Medulla oblongata (tissue), 1 donor: ENCODE results near the gene CATSPERE.

Experiments used
- DNase-seq: peaks from one replicate; pipeline ENCODE4 v3.0.0-alpha.2; 2015; ENCODE audit errors: extremely low spot score

The CATSPERE gene, protein sequence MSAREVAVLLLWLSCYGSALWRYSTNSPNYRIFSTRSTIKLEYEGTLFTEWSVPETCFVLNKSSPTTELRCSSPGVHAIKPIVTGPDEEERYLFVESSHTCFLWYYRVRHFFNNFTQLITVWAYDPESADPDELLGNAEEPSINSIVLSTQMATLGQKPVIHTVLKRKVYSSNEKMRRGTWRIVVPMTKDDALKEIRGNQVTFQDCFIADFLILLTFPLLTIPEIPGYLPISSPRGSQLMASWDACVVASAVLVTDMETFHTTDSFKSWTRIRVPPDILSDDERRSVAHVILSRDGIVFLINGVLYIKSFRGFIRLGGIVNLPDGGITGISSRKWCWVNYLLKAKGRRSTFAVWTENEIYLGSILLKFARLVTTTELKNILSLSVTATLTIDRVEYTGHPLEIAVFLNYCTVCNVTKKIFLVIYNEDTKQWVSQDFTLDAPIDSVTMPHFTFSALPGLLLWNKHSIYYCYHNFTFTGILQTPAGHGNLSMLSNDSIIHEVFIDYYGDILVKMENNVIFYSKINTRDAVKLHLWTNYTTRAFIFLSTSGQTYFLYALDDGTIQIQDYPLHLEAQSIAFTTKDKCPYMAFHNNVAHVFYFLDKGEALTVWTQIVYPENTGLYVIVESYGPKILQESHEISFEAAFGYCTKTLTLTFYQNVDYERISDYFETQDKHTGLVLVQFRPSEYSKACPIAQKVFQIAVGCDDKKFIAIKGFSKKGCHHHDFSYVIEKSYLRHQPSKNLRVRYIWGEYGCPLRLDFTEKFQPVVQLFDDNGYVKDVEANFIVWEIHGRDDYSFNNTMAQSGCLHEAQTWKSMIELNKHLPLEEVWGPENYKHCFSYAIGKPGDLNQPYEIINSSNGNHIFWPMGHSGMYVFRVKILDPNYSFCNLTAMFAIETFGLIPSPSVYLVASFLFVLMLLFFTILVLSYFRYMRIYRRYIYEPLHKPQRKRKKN

GRCh38 chr1:244461245-244462071 lies at the start of gene CATSPERE:
TSS of gene CATSPERE (plus strand) at chr1:244461273. CDS start at chr1:244461430, 157 bp downstream.
- DNase-seq: peak; percentile 77

DNA sequence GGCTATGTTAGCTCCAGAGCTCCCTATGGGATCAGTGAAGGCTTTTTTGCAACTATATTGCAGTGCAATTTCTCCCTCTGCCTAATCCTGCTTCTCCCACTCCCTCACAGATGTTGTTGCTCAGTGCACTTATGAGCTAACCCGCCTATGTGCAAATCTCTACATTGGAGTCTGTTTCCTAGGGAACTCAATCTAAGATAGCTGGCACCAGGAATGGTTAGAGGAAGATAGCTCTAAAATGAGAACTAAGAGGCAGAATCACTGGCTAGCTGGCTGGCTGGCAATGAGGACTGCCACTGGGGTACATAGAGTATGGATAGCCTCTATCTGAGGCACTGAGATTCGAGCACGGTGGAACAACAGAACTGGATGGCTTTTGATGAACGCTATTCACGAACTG lies 48.9 kb upstream of the CATSPERE start:
- DNase-seq: no peak

GRCh38 chr1:244413736-244414135 lies 47.3 kb upstream of the CATSPERE start:
- no peak for DNase-seq

DNA sequence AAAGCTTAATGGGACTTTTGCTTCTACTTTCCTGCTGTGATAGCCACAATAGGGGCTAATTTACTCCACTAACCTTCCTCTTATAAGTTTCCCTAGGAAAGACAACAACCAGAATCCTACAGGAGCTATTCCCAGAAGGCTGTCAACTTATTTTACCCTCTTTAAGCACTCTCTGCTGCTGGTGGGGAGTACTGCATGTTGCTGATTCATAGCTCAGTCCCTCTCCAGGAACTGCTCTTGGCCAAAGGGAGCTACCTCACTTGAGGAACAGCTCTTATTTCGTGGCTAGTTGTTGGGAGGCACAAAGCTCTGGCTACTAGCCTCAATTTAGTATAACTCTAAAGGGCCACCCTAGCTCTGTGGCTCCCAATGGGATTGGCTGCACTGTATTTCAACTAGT lies 46.5 kb upstream of the CATSPERE start:
- no peak for DNase-seq

DNA sequence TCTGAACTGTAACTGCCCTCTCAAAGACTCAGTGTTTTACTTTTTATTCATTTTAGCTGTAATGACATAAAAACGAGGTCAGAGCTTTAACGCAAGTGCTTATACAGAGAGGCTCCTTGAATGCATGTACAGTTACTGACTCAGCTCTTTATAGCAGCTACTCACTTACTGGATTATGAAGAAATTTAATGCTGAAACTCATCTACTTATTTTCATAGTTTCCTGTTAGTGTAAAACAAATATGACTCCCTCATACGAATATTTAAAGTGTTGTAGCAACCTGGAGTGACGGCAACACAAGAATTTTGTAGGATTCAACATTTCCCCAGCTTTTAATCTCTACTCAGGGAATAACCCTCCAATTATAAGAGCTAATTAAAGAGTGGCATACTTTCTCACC lies 42.0 kb upstream of the CATSPERE start:
- no peak for DNase-seq

DNA sequence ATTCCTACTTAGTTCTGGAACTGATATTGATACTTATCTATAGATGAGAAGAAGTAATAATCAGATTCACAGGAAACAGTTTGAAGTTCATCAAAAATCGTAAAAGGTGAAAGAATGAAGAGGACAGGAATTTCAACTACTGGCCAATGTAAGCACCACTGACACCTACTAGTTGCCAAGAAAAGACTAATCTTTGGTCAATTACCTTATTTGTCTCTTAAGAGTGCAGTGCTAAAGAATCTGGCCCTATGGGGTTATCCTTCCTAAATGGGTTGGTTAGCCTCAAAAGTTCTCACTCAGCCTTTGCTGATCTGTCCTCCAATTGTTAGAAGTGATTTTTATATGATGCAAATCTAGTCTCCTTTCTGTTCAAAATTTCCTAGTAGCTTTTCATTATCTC lies 38.9 kb upstream of the CATSPERE start:
- DNase-seq: no peak

GRCh38 chr1:244424649-244425334 lies 36.3 kb upstream of the CATSPERE start:
- no peak for DNase-seq

DNA sequence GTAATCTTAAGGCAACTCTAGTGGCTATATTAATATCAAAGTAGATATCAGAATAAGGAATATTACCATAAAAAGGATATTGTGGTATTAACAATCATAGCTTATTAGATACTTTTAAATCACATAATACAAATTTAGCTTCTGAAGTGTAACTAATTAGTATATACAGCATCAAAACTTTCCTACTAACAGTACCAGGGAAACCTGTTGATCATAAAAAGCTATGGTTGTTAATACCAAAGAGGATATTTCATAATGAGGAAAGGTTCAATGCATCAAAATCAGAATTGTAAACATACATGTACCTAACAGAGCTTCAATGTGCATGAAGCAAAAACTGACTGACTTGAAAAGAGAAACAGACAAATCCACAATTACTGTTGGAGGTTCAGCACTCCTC lies 33.4 kb upstream of the CATSPERE start:
- DNase-seq: no peak

- no peak for DNase-seq
Observed at GRCh38 chr1:244429818-244430217, 31.3 kb upstream of the CATSPERE start.

GRCh38 chr1:244431166-244431565 lies 29.9 kb upstream of the CATSPERE start:
- peak; percentile 60 for DNase-seq

GRCh38 chr1:244435562-244436205 lies 25.4 kb upstream of the CATSPERE start:
- DNase-seq: peak; percentile 35

- DNase-seq: no peak
Observed at GRCh38 chr1:244436336-244437085, 24.6 kb upstream of the CATSPERE start.

GRCh38 chr1:244437086-244437468 lies 24.0 kb upstream of the CATSPERE start:
- no peak for DNase-seq

- DNase-seq: no peak
Observed at GRCh38 chr1:244439391-244440032, 21.6 kb upstream of the CATSPERE start.

- DNase-seq: no peak
Observed at GRCh38 chr1:244442850-244443249, 18.2 kb upstream of the CATSPERE start.

DNA sequence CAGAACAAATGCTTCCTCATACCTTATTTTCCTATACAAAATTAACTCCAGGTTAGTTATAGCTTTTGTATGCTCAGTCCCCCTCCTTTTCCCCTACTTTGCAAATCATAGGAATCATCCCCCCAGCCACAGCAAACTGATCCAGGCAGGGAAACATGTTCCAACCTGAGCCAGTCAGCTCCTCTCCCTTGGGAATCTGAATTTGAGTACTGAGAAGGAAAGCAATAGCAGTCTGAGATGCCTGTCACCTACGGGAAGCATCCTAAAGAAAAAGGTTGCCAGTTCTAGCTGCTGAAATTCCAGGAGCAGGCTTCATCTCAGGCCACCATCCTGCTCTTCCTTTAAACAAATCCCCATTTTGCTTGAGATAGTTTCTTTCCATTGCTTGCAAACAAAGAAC lies 16.2 kb upstream of the CATSPERE start:
- no peak for DNase-seq

DNA sequence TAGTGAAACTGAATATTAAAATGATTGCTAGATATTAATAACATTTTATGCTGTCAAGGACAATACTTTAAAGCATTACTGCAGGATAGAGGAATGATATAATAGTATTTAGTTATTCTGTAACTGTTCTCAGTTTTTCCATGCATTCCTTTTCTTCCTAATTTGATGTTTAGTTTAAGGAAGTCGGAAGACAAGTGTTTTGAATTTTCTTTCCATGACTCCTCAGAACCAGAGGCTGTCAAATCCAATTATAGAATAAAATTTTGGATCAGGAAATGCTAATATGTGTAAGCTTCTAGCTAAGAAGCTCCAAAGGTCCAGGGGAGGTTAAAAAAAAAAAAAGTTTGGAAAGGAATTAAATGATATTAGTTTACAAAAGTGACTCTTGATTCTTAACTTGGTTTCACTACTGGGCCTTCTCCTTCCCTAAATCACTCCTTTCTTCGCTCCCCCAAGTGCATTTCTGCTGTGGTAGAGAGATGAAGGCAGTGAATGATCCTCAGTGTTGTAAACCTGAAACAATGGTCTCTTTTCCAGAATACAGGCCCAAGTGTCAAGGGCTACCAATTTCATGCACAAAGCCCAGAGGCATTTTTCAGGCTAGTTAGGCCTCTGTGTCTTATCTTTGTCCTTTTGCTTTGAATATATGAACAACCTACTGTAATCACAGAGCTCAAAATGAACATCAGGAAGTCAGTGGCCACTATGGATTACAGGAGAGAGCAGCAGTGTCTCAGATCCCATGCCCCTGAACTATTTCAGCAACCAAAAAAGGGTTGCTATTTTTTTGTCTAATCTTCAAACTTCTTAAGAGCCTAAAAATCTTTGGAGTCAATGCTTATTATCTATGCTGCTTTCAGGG lies 15.5 kb upstream of the CATSPERE start:
- DNase-seq: peak; percentile 82

GRCh38 chr1:244447024-244447423 lies 14.0 kb upstream of the CATSPERE start:
- DNase-seq: no peak
